ENCODE data around the gene WNT8B. TPM values are rescaled to one million over a fixed set of nuclear protein-coding genes. Genes with fewer than 3 reads are reported as not detected.

Gene WNT8B
- total RNA-seq, 1 experiment from 2014 or later = not detected

DNA sequence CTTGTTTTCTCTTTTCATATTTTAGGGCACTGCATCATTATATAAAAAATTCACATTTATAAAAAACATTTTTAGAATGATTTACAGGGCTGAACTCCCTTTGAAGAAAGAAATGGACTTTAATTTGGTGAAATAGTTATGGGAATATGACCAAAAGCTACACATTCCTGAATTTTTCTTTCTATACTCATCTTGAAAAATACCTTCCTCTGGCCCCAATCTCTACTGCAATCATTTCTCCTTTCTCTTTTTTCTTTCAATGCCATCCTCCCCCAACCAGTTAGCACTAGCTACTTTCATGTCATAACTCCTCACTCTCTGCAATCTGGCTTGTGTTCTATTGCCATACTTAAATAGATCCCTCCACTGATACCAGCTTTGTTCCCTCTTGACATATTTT, 6.2 kb downstream of the WNT8B start:
- DNase-seq (ENCODE audit: low read depth, low spot score) (no peak), ATAC-seq (no peak)
- H3K4me1 ChIP-seq (ENCODE audit: control insufficient read depth, insufficient read depth, low read length) = no peaks in the 10 kb centered on the region
- H3K36me3 ChIP-seq (ENCODE audit: control insufficient read depth, insufficient read depth, low read length) = no peaks in the 10 kb centered on the region; the same call in 1 of the 2 replicates
- peaks cover 39% of the 10 kb centered on the region for H3K27me3 ChIP-seq (ENCODE audit: control insufficient read depth, insufficient read depth, low read length)
- in situ Hi-C loops (cut with HindIII; ENCODE audit: low pct_unique_long_range_greater_than_20kb, low sequenced_read_pairs) = no loop called here
- H3K27ac ChIP-seq (ENCODE audit: low read length) = no peak overlapping the region
- intact Hi-C loops (cut with micrococcal nuclease; ENCODE audit: unreplicated experiment) = no loop called here
- BruUV-seq (replicated peaks) = no TSS peak
- ChIA-PET CTCF (no interaction called here), POLR2A (no interaction called here)
- H3K4me3 ChIP-seq (ENCODE audit: low read depth in 2 of 2, low read length in 2 of 2) = no peak overlapping the region
- H3K9me3 ChIP-seq (ENCODE audit: control insufficient read depth, insufficient read depth, low read depth, low read length) = no peaks in the 10 kb centered on the region
- TF ChIP-seq, protein P1, sequence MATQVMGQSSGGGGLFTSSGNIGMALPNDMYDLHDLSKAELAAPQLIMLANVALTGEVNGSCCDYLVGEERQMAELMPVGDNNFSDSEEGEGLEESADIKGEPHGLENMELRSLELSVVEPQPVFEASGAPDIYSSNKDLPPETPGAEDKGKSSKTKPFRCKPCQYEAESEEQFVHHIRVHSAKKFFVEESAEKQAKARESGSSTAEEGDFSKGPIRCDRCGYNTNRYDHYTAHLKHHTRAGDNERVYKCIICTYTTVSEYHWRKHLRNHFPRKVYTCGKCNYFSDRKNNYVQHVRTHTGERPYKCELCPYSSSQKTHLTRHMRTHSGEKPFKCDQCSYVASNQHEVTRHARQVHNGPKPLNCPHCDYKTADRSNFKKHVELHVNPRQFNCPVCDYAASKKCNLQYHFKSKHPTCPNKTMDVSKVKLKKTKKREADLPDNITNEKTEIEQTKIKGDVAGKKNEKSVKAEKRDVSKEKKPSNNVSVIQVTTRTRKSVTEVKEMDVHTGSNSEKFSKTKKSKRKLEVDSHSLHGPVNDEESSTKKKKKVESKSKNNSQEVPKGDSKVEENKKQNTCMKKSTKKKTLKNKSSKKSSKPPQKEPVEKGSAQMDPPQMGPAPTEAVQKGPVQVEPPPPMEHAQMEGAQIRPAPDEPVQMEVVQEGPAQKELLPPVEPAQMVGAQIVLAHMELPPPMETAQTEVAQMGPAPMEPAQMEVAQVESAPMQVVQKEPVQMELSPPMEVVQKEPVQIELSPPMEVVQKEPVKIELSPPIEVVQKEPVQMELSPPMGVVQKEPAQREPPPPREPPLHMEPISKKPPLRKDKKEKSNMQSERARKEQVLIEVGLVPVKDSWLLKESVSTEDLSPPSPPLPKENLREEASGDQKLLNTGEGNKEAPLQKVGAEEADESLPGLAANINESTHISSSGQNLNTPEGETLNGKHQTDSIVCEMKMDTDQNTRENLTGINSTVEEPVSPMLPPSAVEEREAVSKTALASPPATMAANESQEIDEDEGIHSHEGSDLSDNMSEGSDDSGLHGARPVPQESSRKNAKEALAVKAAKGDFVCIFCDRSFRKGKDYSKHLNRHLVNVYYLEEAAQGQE (IDR thresholded peaks at IDR 0.05; ENCODE audit: insufficient read depth in 1 of 2, low read depth in 2 of 2, low read length in 1 of 2) = no peak
- TF ChIP-seq SIN3A (IDR thresholded peaks at IDR 0.05; ENCODE audit: borderline replicate concordance, insufficient read depth, low read depth, low read length) = no peak
- no peak for TF ChIP-seq TCF7L2 (IDR thresholded peaks at IDR 0.05; ENCODE audit: low read depth, low read length)
- no peak for TF ChIP-seq POLR2AphosphoS5 (IDR thresholded peaks at IDR 0.05; ENCODE audit: low read depth, low read length)
- no peak for TF ChIP-seq CTCF (IDR thresholded peaks at IDR 0.05)

DNA sequence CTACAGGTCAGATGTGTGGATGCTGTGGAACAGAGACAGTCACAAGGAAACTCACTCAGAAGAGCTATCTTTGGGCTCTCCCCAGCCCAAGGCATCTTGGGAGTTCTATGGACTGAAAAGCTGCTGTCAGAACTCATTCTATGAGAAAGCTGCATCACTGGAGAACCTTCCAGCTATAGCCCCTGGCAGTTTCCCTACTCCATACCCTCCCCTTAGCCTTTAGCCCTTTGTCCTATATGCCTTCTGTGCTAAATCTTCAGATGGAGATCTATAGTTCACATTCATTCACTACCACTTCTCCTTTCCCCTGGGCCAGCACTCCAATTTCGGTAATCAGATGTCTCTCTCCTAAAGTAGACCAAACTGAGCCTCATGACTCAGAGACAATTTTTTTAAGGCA, 6.9 kb downstream of the WNT8B start:
- in situ Hi-C loops (cut with HindIII; ENCODE audit: low pct_unique_long_range_greater_than_20kb, low sequenced_read_pairs) = no loop called here
- Histone ChIP-seq H3K4me3 (ENCODE audit: low read depth in 2 of 2, low read length in 2 of 2) (no peak overlapping the region), H3K4me1 (ENCODE audit: control insufficient read depth, insufficient read depth, low read length) (no peaks in the 10 kb centered on the region), H3K9me3 (ENCODE audit: control insufficient read depth, insufficient read depth, low read depth, low read length) (no peaks in the 10 kb centered on the region), H3K27ac (ENCODE audit: low read length) (no peak overlapping the region), H3K36me3 (ENCODE audit: control insufficient read depth, insufficient read depth, low read length) (no peaks in the 10 kb centered on the region), H3K27me3 (ENCODE audit: control insufficient read depth, insufficient read depth, low read length) (peaks cover 31% of the 10 kb centered on the region)
- no peak for TF ChIP-seq POLR2AphosphoS5 (IDR thresholded peaks at IDR 0.05; ENCODE audit: low read depth, low read length)
- no peak for TF ChIP-seq TCF7L2 (IDR thresholded peaks at IDR 0.05; ENCODE audit: low read depth, low read length)
- TF ChIP-seq SIN3A (IDR thresholded peaks at IDR 0.05; ENCODE audit: borderline replicate concordance, insufficient read depth, low read depth, low read length) = no peak
- no peak for TF ChIP-seq CTCF (IDR thresholded peaks at IDR 0.05)
- TF ChIP-seq, protein P1 (IDR thresholded peaks at IDR 0.05; ENCODE audit: insufficient read depth in 1 of 2, low read depth in 2 of 2, low read length in 1 of 2) = no peak
- intact Hi-C loops (cut with micrococcal nuclease; ENCODE audit: unreplicated experiment) = no loop called here
- DNase-seq (ENCODE audit: low read depth, low spot score) (no peak), ATAC-seq (no peak)
- no TSS peak for BruUV-seq (replicated peaks)
- CTCF ChIA-PET = no interaction called here
- POLR2A ChIA-PET = no interaction called here

Measured in Panc1 (cell line).